NB4 (cell line): ENCODE measurements around the gene LPO.

Source experiments
- DNase-seq: peaks from one replicate; pipeline ENCODE4 v3.0.0; 2010; ENCODE audit warnings: low read depth
- H3K4me3 ChIP-seq: one replicate; pipeline ENCODE4 v1.5.1; 2011; ENCODE audit warnings: mild to moderate bottlenecking, low read depth, low read length, moderate library complexity
- CTCF ChIP-seq: IDR thresholded peaks from one replicate; pipeline ENCODE4 v1.5.1; 2012; ENCODE audit warnings: low read depth, low read length
- MYC ChIP-seq: IDR thresholded peaks from 2 replicates; pipeline ENCODE4 v1.6.1; 2011; ENCODE audit warnings: low read depth, low read length
- POLR2A ChIP-seq: IDR thresholded peaks from 2 replicates; pipeline ENCODE4 v1.6.1; 2011; ENCODE audit warnings: mild to moderate bottlenecking; ENCODE audit not compliant: insufficient read length; ENCODE audit errors: extremely low read depth
- TF ChIP-seq, protein P1 (sequence below): IDR thresholded peaks from 2 replicates; pipeline ENCODE4 v1.6.1; 2011; ENCODE audit warnings: low read depth, low read length

Gene LPO

GRCh38 chr17:58252141-58252540, 13.8 kb downstream of the LPO start:
- TF ChIP-seq MYC, result no peak
- TF ChIP-seq CTCF, result no peak
- no peak for TF ChIP-seq POLR2A
- TF ChIP-seq, protein P1, sequence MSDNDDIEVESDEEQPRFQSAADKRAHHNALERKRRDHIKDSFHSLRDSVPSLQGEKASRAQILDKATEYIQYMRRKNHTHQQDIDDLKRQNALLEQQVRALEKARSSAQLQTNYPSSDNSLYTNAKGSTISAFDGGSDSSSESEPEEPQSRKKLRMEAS, result no peak
- H3K4me3 ChIP-seq, result no peak overlapping the region
- DNase-seq, result no peak

GRCh38 chr17:58253082-58253481, 14.7 kb downstream of the LPO start:
- DNase-seq, result no peak
- TF ChIP-seq, protein P1, result no peak
- TF ChIP-seq POLR2A (no peak), MYC (no peak), CTCF (no peak)

GRCh38 chr17:58254803-58255202, 16.4 kb downstream of the LPO start:
- DNase-seq, result no peak
- H3K4me3 ChIP-seq, result no peak overlapping the region
- TF ChIP-seq MYC (no peak), CTCF (peak; percentile 3), POLR2A (no peak)
- TF ChIP-seq, protein P1, result no peak

More at GRCh38 chr17:58253082-58253481, 14.7 kb downstream of the LPO start:
- H3K4me3 ChIP-seq, result no peak overlapping the region

- no peak for DNase-seq
- no peak for TF ChIP-seq CTCF
- TF ChIP-seq POLR2A, result no peak
- no peak for TF ChIP-seq MYC
- TF ChIP-seq, protein P1, result no peak
- H3K4me3 ChIP-seq, result no peak overlapping the region
Measured at GRCh38 chr17:58262149-58262548, 23.8 kb downstream of the LPO start.

DNA sequence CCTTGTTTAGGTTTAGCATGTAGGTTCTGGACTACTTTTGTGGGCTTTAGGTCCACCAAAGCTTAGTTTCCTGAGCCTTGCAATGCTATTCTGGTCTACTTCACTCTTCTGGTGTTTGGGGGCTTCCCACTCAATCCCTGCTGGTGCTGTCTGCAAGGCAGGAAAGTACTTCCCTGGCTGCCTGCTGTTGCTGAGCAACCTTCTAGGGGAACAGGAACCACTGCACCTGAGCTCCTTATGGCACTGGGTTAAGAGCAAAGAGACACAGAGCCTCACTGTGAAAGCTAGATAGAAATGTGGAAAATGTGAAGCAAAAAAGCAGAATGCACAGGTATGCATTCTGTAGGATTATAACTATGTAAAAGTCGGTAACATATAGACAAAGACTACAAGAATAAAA, 25.4 kb downstream of the LPO start:
- DNase-seq, result no peak
- H3K4me3 ChIP-seq, result no peak overlapping the region
- peak; percentile 25 for TF ChIP-seq POLR2A
- TF ChIP-seq, protein P1, result no peak

- H3K4me3 ChIP-seq, result no peak overlapping the region
- TF ChIP-seq POLR2A, result peak; percentile 57
- TF ChIP-seq CTCF, result no peak
- peak; percentile 60 for DNase-seq
Measured at GRCh38 chr17:58264407-58265103, 26.2 kb downstream of the LPO start.
